Amygdala (tissue), 56 donors: Measurements from ENCODE around the gene KHK.

Source experiments
- DNase-seq, 56 donors: peaks; one replicate each; lab custom pipeline; 2025; lab: John Stamatoyannopoulos, UW

The KHK gene

DNA sequence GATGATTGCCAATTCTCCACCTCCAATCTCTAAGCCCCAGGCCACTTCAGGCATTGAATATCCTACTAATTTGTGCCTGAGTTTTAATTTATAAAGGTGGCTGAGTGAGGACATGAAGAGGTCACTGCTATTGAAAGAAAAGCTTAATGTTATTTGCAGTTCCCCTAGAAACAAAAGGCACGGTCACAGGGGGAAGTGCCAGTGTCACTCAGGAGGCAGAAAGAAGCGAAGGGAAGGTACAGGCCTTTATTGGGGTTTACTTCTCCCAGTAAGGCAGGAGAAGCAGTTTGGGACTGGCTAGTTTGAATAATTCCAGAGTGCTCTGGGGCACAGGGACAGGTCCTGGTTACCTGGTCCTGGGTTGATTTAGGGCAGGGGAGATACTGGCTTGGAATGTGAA is 35.3 kb downstream of the KHK start:
- no peak for DNase-seq

DNA sequence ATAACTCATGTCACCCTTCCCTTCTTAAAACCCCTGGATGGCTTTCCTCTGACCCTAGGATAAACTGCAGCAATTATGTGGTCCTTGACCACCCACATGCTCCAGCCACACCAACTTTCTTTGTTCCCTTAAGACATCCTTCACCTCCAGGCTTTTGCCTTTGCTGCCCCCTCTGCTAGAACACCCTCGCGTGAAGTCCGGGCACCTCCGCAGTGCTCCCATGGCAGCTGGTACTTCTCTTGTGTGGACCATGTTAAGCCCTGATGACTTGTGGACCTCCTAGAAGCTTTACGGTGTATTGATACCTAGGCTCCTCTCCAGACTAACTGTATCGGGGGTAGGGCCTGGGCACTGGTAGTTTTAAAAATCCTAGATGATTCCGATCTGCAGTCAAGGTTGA is 36.2 kb downstream of the KHK start:
- DNase-seq = no peak

DNA sequence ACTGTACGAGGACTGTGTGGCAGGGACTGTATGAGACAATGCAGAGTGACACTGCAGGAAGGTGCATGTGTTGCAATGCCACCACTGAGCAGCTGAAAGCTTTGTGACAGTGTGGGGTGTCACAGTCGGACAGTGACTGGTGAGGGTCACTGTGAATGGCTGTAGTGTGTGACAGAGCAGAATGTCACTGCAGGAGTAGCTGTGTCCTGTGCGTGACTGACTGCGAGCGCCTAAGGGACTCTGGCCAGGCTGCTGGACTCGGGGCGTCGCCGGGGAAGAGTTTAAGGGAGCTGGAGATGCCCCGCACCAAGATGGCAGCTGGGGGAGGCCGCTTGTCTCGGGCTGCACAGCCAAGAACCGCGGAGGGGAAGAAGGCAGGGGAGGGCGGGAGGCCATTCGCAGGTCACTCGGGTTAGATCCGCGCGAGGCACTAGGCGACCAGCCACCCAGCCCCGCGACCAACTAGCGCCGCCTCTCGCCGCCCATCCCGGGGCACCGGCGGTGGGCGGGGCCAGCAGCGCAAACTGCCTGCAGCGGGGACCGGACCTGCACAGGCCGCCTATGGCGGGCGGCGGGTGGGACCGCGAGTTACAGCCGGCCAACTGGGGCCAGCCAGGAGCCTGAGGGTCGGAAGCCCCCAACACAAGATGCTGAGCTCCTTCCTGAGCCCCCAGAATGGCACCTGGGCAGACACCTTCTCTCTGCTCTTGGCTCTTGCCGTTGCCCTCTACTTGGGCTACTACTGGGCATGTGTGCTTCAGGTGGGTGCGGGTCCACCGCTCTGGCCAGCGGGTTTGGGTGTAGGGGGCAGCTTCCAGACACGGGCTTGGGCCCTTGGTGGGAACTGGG is 37.0 kb downstream of the KHK start, which contains the start of gene ABHD1:
TSS of gene ABHD1 (plus strand) at position 514 of the 849 bp plus-strand sequence. CDS start at position 648, 134 bp downstream.
- peak in 45 of 56 donors; percentile 6 to 81 (median 50) for DNase-seq

DNA sequence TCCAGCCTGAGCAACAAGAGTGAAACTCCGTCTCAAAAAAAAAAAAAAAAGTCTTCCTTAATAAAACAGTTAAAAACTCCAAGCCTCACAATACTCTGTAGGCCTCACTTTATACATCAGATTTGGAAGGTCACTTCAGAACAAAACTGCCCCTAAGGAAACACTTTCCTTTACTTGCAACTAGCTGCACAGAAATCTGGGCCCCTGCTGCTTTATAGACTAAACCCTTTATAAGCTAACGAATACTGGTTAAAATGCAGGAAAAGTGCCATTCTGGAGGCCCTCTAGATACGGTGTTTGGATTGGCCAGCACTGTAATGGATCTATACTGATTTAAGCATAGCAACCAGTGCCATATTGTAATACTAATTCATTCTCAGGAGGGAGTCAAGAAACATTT is 38.5 kb downstream of the KHK start:
- no peak for DNase-seq

DNA sequence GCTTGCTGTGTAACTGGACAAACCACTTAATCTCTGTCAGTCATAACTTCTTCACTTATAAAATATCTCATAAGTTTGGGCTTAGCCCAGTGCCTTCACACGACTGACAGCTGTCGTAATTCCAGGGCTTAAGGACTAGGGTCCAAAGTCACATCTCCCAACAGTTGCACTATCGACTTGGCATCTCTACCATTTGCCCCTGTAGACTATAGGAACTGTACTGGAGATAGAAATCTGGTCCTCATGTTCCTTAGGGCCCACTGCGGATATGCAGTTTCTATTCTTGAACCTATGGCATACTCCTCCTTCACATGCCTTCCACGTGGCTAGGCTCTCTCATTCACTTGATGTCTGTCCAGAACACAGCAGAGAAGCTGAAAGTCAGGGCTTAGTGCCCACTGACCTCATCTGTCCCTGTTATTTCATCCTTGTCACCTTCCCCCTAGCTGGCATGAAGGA is 39.7 kb downstream of the KHK start:
- no peak for DNase-seq

DNA sequence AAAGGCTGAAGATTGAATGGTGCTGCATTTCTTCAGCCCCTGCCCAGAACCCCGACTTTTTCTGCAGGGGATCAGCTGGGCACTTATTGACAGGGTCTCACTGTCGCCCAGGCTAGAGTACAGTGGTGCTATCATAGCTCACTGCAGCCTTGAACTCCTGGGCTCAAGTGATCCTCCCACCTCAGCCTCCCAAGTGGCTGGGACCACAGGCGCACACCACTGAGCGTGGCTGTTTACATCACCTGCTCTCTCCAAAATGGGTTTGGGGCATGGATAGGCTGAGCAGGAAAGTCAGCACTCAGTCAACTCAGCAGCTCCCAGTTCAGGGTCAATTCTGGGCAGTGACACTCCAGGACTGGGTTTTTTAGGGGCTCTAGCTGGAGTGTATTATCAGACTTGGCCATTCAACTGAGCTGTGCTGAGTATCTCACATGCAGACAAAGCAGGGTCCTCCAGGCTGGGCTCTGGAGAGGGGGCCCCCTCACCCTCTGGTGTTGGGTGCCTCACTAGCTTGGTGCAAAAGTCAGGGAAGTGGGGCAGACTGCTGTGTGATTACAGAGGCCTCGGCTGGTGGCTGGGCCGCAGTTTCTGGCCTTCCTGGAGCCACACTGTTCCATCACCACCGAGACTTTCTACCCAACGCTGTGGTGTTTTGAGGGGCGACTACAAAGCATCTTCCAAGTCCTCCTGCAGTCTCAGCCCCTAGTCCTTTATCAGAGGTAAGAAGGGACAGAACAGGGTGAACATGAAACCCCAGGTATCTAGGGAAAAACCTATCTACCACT is 41.5 kb downstream of the KHK start:
- DNase-seq = no peak

DNA sequence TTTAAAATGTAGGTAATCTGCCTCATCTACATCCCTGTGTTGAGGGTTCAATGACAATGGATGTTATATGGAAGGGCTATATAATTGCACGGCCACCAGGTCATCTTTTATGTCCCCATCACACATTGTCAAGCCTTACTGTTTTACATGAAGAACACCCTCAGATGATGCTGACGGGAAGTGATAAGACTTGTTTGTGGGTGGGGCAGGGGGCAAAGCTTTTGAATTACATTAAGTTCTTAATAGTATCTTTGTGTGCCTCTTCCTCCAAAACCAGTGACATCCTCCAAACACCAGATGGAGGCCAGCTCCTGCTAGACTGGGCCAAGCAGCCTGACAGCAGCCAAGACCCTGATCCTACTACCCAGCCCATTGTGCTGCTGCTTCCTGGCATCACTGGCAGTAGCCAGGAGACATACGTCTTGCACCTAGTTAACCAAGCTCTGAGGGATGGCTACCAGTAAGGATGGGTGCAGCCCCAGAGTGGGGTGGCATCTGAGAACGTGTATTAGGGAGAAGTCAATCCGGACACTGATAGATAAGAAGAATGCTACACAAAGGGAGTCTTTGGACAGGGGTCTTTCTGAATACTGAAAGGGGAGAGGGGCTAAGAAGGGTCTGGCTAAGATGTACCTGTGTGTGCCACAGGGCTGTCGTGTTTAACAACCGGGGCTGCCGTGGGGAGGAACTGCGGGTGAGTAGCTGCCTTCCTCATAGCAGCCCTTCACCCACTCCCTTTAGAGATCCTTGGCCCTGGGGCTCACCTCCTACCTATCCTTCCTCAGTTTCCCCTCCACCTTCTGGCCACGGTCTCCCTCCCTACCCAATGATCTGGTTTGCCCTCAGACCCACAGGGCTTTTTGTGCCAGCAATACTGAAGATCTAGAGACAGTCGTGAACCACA is 42.3 kb downstream of the KHK start:
- no peak for DNase-seq

DNA sequence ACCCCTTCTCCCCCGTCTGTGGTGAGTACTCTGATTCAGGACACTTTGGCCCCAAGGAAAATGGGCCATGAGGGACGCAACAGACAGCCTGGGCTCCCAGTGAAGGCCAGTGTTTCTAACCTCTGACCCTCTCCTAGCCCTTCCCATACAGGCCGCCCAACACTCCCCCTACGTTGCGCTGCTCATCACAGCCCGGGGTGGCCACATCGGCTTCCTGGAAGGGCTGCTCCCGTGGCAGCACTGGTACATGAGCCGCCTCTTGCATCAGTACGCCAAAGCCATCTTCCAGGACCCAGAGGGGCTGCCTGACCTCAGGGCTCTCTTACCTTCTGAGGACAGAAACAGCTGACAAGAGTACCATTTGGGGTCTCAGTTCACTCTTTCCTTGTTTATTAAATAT is 43.8 kb downstream of the KHK start:
- no peak for DNase-seq

DNA sequence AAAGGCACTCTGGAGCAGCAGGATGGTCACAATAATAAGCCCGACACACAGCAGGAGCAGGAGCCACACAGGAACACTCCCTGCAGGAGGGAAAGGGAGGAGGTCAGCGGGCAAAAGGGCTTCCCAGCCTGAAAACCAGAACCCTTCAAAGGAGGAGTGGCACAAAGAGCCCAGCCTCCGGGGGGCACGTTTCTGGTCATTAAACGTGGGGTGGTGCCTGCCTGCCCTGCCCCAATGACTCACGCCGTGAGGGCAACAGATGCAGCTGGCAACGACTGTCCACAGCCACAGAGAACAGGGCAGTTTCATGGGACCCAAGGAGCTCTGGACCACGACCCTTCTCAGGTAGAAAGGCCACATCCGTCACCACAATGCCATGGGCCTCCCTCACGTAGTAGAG is 44.9 kb downstream of the KHK start:
- DNase-seq = no peak

DNA sequence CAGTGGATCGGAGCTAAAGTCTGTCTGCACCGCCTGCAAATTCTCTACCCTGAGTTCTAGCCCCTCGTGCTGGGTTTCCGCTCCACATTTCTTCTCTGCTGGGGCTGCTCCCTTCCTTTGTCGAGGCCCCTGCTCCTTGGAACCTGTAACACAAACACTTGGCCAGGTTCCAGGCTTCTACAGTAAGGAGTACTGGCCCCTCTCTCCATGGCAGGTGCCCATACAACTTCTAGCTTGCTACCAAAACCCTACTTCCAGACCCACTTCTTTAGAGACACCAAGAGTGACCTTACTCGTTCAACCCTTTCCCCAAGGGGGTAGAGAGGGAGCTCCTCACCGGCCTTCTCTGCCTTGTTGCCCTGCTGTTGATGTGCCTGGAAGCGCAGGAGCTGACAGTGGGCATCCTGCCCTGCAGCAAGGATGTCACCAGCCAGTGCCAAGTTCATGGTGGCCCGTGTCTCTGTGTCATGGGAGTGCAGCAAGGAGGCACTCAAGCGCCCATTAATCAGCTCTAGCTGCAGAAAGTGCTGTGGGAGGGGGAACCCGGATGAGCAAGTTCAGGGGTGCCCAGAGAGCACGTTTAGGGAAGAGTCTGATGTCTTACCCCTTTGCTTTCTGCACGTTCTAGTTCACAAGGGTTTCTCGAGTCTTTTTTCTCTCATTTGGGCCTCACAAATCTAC is 46.8 kb downstream of the KHK start:
- peak in 1 of 56 donors; percentile 29 for DNase-seq

DNA sequence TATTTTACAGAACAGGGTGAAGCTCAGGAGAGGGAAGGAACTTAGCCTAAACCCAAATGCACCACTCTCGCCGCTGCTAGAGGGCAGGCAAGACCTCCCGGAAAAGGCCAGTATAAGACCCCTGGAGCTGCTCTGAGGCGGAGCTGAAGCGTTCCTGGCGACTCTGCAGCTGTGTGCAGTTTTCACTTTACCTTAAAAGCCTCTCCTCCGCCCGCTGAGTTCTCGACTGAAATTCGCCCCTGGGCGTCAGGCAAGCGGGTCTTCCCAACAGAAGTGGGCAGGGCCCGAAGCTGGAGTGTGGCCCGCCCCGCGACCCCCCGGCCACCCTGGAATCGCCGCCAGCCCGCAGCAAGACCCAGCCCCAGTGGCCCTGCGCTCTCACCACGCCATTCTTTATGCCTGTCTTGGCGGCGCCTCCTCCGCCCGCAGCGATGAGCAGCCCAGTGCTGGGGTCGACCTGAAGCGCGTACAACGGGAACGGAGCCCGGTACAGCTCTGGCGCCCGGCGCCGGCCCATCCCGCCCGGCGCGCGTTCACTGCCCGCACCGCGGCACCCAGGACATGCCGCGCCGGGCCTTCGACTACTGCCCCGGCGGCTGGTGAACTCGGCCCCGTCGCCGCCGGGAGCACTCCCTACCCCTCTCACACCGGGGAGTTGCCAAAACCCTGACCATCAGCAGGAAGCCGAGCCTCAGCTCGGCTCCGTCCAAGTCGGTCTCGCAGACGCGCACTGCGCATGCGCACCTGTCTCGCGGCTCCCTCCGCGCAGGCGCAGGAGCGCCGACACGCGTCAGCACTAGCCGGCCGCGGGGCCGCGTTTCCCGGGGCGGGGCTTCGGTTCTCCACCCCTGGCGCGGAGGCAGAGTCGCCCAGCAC is 47.6 kb downstream of the KHK start, which contains the start of gene PREB:
TSS of gene PREB (minus strand) at position 732 of the 876 bp plus-strand sequence. CDS start at position 517, 215 bp downstream.
- DNase-seq = peak; percentile 74 to 98 (median 91)

DNA sequence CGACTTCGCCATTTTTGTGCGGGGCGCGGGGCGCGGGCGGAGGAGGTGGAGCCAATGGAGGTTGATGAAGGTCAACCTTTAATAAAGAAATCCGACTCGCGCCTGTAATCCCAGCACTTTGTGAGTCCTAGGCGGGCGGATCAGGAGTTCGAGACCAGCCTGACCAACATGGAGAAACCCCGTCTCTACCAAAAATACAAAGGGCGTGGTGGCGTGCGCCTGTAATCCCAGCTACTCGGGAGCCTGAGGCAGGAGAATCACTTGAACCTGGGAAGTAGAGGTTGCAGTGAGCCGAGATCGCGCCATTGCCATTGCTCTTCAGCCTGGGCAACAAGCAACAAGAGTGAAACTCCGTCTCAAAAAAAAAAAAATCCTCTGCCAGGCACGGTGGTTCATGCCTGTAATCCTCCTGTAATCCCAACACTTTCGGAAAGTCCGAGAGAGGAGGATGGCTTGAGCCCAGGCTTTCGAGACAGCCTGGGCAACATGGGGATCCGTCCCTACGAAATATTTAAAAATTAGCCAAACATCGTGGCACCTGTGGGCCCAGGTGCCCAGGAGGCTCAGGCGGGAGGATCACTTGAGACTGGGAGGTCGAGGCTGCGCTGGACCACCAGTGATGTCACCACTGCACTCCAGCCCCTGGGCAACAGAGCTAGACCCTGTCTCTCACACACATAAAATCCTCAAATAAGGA is 48.4 kb downstream of the KHK start:
- DNase-seq = no peak

DNA sequence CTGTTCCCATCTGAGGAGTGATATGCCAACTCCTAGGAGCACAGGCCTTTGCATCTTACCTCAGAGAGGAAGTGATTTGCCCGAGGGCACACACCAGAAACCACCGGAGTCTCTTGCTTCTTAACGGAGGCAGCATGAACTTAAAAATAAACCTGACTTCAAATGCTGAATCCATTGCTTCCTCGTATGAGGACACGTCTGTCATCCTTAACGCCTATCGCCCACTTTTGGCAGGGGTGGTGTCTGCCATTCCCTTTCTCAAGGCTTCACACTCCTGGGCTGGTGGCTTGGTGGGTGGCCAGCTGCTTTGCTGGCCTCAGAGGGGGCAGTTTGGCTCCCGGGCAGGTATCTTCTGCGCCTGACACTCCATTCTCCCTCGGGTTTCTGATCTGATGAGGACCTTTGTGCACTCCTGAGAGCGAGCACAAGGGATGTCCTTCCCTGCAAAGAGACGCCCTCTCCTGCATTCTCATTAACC is 48.9 kb downstream of the KHK start:
- DNase-seq = no peak

DNA sequence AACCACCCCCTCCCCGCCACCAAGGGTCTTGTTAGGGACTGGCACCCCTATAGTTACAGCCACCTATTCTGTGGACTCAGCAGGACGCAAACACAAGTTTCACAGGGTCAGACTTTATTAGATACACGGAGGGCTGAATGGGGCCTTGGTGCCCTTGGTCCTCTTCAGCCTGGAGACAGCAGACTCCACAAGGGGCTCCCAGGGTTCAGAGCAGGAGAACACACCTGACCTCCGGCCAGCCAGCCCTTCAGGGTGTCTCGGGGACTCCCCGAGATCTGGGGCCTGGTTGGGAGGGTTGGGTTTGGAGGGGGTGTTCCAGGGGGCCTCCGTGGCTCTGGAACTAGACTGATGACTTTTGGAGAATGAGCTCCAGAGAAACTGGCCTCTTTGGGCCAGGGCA is 50.2 kb downstream of the KHK start:
- DNase-seq = no peak

DNA sequence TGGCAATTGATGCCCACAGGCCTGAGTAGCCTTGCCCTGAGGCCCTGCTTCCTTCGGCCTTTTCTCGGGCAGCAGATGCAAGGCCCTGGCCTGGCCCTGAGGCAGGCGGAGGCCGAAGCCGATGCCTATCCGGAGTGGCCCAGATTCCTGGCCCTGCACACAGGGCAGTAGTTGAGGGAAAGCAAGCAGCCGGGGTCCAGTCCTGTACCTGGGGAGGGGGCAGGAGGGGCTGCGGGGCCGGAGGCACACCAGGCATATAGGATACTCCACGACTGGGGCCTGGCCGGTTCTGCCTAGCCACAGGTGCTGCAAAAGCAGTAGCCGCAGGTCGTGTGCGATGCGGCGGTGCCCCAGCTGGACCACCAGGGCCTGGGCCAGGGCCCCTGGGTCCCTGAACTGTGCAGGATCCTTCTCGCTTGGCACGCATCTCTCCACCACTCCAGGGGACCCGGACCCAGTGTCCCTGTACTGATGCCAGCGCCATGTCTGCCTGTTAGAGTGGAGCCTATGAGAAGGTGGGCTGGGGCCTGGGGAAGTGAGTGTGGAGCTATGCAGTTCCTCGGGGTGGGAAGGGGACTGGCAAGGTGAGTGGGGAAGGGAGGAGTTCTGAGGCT is 50.9 kb downstream of the KHK start:
- DNase-seq = no peak

DNA sequence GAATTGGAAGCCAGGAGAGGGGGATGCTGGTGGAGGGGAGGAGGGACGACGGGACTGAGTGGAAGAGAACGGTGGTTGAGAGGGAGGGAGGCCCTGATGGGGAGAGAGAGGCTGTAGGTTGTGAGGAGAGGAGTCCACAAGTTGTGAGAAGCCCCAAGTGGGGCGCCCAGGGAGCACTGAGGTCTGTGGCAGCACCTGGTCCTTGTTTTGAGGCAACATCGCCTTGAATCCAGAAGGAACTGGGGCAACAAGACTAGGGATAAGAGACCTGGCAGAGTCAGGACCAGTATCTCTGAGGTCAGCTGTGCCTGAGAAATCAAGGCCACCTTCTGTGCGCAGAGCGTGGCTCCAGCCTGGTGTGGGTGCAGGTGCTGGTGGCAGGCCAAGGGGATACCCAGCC is 51.5 kb downstream of the KHK start:
- no peak for DNase-seq

DNA sequence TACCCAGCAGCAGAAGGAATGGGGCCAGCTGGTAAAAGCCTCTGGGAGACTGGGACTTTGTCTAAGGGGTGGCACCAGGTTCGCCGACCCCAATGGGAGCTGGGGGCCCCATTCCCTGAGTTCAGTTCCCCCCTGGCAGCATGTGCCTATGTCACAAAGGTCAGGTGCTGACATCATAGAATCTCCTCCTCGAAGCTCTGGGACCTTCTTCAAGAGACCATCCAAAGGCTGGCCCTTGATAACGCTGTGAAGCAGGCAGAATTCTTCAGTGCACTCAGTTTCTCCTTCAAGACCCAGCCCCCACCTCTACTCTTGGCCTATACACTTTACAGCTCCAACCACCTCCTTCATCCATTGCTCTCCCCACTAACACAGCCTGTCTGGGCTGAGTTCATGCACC is 52.7 kb downstream of the KHK start, which contains the start of gene PRR30:
TSS of gene PRR30 (minus strand) at position 101 of the 400 bp plus-strand sequence. CDS start 1,081 bp downstream, outside the sequence.
- no peak for DNase-seq
